Measurements from ENCODE around the gene SLC9A3. TPM values are rescaled to one million over a fixed set of nuclear protein-coding genes. Genes with fewer than 3 reads are reported as not detected.

The SLC9A3 gene
- total RNA-seq, 2 experiments from 2014 or later: 1.7 to 1.8 TPM

DNA sequence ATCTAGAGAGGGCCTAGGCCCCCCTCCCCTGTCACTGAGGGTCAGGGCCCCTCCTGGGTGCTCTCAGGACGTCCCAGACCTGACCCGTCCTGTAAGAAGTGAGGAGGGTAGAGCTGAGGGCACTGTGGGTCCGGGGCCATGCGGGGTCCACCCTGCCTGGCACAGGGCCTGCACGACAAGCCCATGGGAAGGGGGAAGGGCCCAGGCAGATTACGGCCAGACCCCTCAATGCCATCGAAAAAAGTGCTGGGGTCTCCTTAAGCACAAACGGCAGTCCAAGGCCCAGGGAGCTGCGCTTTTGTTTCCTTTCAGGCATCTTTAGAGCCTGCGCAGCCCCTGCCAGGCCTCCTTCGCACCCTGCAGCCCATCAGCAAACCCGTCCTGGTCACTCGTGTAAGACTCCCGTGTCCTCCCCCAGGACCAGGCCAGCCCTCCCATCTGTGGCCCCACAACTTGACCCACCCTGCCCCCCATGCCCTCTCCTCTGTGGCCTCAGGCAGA, 85.7 kb downstream of the SLC9A3 start:
- H3K4me1 Mint-ChIP-seq (ENCODE audit: low read depth): peaks cover 10% of the 10 kb centered on the region
- H3K27ac Mint-ChIP-seq: no peak overlapping the region
- H3K4me3 Mint-ChIP-seq: no peak overlapping the region
- CTCF ChIA-PET: no interaction called here
- H3K9me3 Mint-ChIP-seq: no peaks in the 10 kb centered on the region
- POLR2A ChIA-PET: no interaction called here
- intact Hi-C loops (cut with micrococcal nuclease): no loop called here
- H3K36me3 Mint-ChIP-seq: no peaks in the 10 kb centered on the region
- no peak for DNase-seq
- peaks cover 3% of the 10 kb centered on the region for H3K27me3 Mint-ChIP-seq

DNA sequence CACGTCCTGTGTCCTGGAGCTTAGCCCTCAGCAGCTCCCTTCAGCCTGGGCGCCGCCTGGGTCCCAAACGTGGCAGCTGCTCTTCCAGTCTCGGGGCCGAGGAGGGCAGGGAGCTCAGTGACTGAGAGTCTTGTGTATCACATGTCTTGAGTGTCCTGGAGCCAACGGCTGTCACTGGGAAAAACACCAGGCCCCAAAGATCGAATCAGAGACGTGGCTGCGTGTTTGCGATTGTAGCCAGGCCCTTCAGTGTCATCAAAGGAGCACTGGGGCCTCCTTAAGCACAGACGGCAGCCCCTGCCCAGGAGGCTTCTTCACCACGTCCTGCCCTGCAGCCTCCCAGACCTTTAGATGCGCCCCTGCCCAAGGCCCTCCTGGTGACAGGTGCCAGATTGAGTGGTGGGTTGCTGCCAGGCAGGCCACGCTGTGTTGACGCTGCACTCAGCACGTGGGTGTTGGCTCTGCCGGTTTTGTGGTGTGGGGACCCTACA, 86.9 kb downstream of the SLC9A3 start:
- ChIA-PET POLR2A (no interaction called here), CTCF (interaction anchor here (1.0 kb wide), 1 partner anchor 120 kb away, joined by 6 read pairs; no protein-coding TSS in a partner anchor)
- peaks cover 2% of the 10 kb centered on the region for H3K36me3 Mint-ChIP-seq
- peaks cover 6% of the 10 kb centered on the region for H3K27me3 Mint-ChIP-seq
- intact Hi-C loops (cut with micrococcal nuclease): no loop called here
- DNase-seq: no peak
- no peak overlapping the region for H3K27ac Mint-ChIP-seq
- no peaks in the 10 kb centered on the region for H3K9me3 Mint-ChIP-seq
- peaks cover 7% of the 10 kb centered on the region for H3K4me1 Mint-ChIP-seq (ENCODE audit: low read depth)
- no peak overlapping the region for H3K4me3 Mint-ChIP-seq

DNA sequence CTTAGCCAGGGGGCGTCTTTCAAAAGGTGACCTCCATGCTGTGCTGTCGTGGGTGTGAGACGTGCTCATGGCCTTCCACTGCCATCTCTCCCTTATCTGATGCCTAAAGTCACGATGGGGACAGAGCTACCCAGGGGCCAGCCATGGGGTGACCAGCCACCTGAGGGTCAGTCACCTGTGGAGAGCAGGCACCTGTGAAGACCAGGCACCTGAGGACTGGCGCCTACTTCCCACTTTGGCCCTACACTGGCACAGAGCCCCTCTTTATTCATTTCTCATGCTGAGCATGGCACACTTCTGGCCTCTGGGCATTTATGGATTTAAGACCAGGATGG, 87.6 kb downstream of the SLC9A3 start:
- Mint-ChIP-seq H3K9me3 (no peaks in the 10 kb centered on the region), H3K4me1 (ENCODE audit: low read depth) (peaks cover under 1% of the 10 kb centered on the region), H3K36me3 (peaks cover 2% of the 10 kb centered on the region), H3K4me3 (no peak overlapping the region), H3K27ac (no peak overlapping the region), H3K27me3 (peaks cover 9% of the 10 kb centered on the region)
- ChIA-PET POLR2A (no interaction called here), CTCF (interaction anchor here (1.0 to 1.2 kb wide), 2 partner anchors 10 to 120 kb away, joined by 4 to 6 read pairs; no protein-coding TSS in a partner anchor)
- intact Hi-C loops (cut with micrococcal nuclease): no loop called here
- no peak for DNase-seq

- CTCF ChIA-PET: interaction anchor here (1.0 to 1.2 kb wide), 2 partner anchors 11 to 119 kb away, joined by 4 to 6 read pairs; no protein-coding TSS in a partner anchor
- Mint-ChIP-seq H3K4me1 (ENCODE audit: low read depth) (no peaks in the 10 kb centered on the region), H3K36me3 (peaks cover 2% of the 10 kb centered on the region), H3K27me3 (peaks cover 10% of the 10 kb centered on the region), H3K4me3 (no peak overlapping the region), H3K9me3 (no peaks in the 10 kb centered on the region), H3K27ac (no peak overlapping the region)
- POLR2A ChIA-PET: no interaction called here
- intact Hi-C loops (cut with micrococcal nuclease): no loop called here
- DNase-seq: no peak
Observed at GRCh38 chr5:435961-436640, 88.1 kb downstream of the SLC9A3 start.

DNA sequence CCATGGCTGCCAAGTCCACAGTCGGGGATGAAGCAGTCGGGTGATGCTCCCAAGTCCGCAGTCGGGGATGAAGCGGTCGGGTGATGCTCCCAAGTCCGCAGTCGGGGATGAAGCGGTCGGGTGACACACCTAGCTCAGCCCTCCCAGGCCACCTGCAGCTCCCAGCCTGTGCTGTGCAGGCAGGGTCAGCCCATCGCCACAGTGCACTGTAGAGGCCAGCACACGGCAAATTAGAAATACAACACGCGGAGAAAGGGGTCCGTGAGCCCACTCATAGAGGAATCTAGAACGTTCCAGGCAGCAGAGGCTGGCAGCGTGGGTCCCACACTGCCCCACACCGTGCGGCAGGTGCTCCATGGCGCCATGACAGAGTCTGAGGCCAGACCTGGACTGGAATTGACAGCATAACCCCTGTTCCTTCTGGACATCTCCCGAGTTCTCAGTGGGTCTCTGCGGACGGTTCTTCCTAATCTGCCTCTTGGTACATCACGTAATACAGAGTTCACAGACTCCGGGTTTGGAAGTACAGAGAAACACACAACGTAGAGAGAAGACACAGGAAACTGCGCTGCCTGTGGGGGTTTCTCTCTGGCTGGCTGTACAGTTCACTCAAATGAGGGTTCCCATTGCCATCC, 89.0 kb downstream of the SLC9A3 start:
- Mint-ChIP-seq H3K36me3 (peaks cover 2% of the 10 kb centered on the region), H3K27ac (no peak overlapping the region), H3K27me3 (peaks cover 10% of the 10 kb centered on the region), H3K9me3 (no peaks in the 10 kb centered on the region), H3K4me1 (ENCODE audit: low read depth) (no peaks in the 10 kb centered on the region), H3K4me3 (no peak overlapping the region)
- CTCF ChIA-PET: interaction anchor here (0.6 kb wide), 1 partner anchor 10 kb away, joined by 3 read pairs; no protein-coding TSS in a partner anchor
- intact Hi-C loops (cut with micrococcal nuclease): no loop called here
- no peak for DNase-seq
- POLR2A ChIA-PET: no interaction called here

DNA sequence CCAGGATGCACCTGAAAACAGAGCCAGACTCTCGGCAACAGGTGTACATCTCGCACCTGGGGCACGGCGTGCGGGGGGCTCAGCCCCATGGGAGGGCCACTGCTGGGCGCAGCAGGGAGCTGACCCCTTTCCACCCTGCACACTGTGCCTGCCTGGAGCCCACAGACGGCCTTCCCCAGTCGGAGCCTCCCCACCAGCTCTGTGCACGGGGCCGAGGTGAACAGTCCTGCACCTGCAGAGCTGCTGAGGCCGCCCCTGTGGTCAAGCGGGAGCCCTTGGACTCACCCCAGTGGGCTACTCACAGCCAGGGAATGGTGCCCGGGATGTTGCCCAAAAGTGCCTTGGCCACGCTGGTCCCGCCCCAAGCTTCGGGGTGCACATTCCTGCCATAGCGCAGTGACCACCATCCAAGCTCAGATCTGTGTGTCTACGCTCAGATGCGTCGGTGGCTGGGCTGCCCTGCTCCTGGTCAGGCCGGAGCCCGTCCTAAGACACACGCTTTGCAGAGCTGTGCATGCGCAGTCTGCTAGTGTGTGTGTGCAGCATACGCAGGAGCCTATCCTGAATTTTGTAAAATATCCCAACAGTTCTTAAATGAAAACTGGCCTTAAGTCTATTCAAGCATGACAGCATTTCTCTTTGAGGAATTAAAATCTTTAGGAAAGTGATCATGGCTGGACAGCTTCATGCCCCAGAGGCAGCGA, 89.7 kb downstream of the SLC9A3 start:
- ChIA-PET CTCF (interaction anchor here (0.6 kb wide), 1 partner anchor 10 kb away, joined by 3 read pairs; no protein-coding TSS in a partner anchor), POLR2A (no interaction called here)
- Mint-ChIP-seq H3K27me3 (peaks cover 10% of the 10 kb centered on the region), H3K4me1 (ENCODE audit: low read depth) (no peaks in the 10 kb centered on the region), H3K4me3 (no peak overlapping the region), H3K9me3 (no peaks in the 10 kb centered on the region), H3K36me3 (peaks cover 2% of the 10 kb centered on the region), H3K27ac (no peak overlapping the region)
- DNase-seq: no peak
- intact Hi-C loops (cut with micrococcal nuclease): no loop called here

DNA sequence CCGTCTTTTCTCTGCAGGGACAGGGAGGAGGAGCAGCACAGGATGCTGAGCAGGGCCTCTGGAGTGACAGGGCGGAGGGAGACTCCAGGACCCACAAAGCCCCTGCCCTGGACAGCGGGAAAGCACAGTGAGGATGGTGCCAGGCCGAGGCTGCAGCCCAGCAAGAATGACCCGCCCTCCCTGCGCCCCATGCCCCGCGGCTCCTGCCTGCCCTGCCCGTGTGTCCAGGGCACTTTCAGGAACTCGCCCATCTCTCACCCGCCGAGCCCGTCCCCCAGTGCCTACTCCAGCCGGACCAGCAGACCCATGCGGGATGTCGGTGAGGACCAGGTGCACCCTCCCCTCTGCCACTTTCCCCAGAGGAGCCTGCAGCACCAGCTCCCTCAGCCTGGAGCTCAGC, 90.4 kb downstream of the SLC9A3 start:
- no peak for DNase-seq
- POLR2A ChIA-PET: no interaction called here

GRCh38 chr5:432928-433791, 91.1 kb downstream of the SLC9A3 start:
- ChIA-PET POLR2A (no interaction called here), CTCF (interaction anchor here (3.0 to 3.3 kb wide), 2 partner anchors 13 to 117 kb away, joined by 12 to 19 read pairs; no protein-coding TSS in a partner anchor)
- Mint-ChIP-seq H3K27ac (no peak overlapping the region), H3K27me3 (peaks cover 10% of the 10 kb centered on the region), H3K4me1 (ENCODE audit: low read depth) (no peaks in the 10 kb centered on the region), H3K4me3 (no peak overlapping the region), H3K9me3 (no peaks in the 10 kb centered on the region), H3K36me3 (peaks cover 2% of the 10 kb centered on the region)
- DNase-seq: no peak
- intact Hi-C loops (cut with micrococcal nuclease): loop anchor here (2.0 kb wide), 1 partner anchor 116 kb away; no protein-coding TSS in a partner anchor

More for the DNA sequence above, 90.4 kb downstream of the SLC9A3 start:
- no peaks in the 10 kb centered on the region for H3K9me3 Mint-ChIP-seq
- CTCF ChIA-PET: interaction anchor here (3.3 kb wide), 1 partner anchor 13 kb away, joined by 12 read pairs; no protein-coding TSS in a partner anchor
- no peak overlapping the region for H3K4me3 Mint-ChIP-seq
- H3K4me1 Mint-ChIP-seq (ENCODE audit: low read depth): no peaks in the 10 kb centered on the region
- H3K27ac Mint-ChIP-seq: no peak overlapping the region
- H3K36me3 Mint-ChIP-seq: peaks cover 2% of the 10 kb centered on the region
- intact Hi-C loops (cut with micrococcal nuclease): loop anchor here (2.0 kb wide), 1 partner anchor 117 kb away; no protein-coding TSS in a partner anchor
- peaks cover 10% of the 10 kb centered on the region for H3K27me3 Mint-ChIP-seq

GRCh38 chr5:432201-432927, 91.9 kb downstream of the SLC9A3 start:
- ChIA-PET POLR2A (no interaction called here), CTCF (interaction anchor here (1.4 to 3.3 kb wide), 3 partner anchors 14 to 244 kb away, joined by 4 to 19 read pairs (median 12); no protein-coding TSS in a partner anchor)
- H3K27ac Mint-ChIP-seq: no peak overlapping the region
- intact Hi-C loops (cut with micrococcal nuclease): loop anchor here (2.0 kb wide), 1 partner anchor 116 kb away; no protein-coding TSS in a partner anchor
- no peaks in the 10 kb centered on the region for H3K9me3 Mint-ChIP-seq
- peaks cover 10% of the 10 kb centered on the region for H3K27me3 Mint-ChIP-seq
- peaks cover 2% of the 10 kb centered on the region for H3K36me3 Mint-ChIP-seq
- no peak for DNase-seq
- no peaks in the 10 kb centered on the region for H3K4me1 Mint-ChIP-seq (ENCODE audit: low read depth)
- no peak overlapping the region for H3K4me3 Mint-ChIP-seq

DNA sequence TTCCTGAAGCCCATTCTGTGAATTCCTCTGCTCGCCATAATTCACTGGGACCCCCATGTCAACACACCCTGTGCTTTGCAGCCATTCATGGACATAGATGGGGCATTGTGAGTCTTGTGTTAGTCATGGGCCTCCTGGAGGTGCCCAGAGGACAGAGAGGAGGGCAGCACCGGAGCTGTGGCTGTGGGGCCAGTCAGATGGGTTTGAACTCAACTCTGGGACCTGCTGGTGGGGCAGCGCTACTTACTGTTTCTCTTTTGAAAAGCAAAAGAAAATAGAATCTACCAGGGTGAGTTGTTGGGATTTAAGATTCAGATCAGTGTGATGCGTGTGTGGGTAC, 92.6 kb downstream of the SLC9A3 start:
- Mint-ChIP-seq H3K27ac (no peak overlapping the region), H3K27me3 (peaks cover 8% of the 10 kb centered on the region), H3K36me3 (peaks cover 2% of the 10 kb centered on the region), H3K4me3 (no peak overlapping the region), H3K9me3 (no peaks in the 10 kb centered on the region), H3K4me1 (ENCODE audit: low read depth) (no peaks in the 10 kb centered on the region)
- POLR2A ChIA-PET: no interaction called here
- CTCF ChIA-PET: interaction anchor here (0.5 to 3.3 kb wide), 11 partner anchors 10 to 243 kb away, joined by 3 to 19 read pairs (median 4); partner anchors contain the start of gene PDCD6
- no peak for DNase-seq
- intact Hi-C loops (cut with micrococcal nuclease): loop anchor here (2.0 kb wide), 1 partner anchor 115 kb away; no protein-coding TSS in a partner anchor
